ENCODE results near the gene ASZ1.

ASZ1 gene

DNA sequence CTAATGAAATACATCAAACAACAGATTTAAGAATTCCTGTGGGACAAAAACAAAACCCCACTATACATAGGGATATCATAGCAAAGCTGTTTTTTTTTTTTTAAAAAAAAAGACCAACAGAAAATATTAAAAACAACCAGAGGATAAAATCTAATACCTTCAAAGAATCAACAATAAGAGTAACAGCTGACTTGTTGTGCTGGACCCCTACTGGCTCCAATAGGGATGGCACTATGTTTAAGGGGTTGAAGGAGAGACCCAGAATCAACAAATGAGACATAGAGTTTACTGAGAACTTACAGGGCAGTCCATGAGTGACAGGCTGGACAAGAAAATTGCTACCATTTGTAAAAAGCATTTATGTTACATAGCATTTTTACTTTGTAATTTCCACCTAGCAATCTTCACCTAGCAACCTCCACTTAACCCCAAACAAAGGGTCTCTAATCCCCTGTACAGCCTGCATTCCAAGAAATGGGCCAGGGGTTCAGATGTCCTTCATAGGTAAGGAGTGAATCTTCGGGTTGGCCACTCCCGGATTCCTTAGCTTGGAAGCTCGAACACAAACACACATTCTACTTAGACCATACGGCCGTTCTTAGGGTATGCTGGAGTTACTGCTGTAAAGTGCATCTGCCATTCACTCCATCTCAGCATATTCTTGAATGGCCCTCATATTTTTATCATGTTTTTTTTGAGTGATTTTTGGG lies 25.8 kb downstream of the ASZ1 start:
- DNase-seq = peak; percentile 13

GRCh38 chr7:117399820-117400422 lies 27.4 kb downstream of the ASZ1 start:
- DNase-seq = no peak

GRCh38 chr7:117395743-117396142 lies 31.6 kb downstream of the ASZ1 start:
- DNase-seq = no peak

DNA sequence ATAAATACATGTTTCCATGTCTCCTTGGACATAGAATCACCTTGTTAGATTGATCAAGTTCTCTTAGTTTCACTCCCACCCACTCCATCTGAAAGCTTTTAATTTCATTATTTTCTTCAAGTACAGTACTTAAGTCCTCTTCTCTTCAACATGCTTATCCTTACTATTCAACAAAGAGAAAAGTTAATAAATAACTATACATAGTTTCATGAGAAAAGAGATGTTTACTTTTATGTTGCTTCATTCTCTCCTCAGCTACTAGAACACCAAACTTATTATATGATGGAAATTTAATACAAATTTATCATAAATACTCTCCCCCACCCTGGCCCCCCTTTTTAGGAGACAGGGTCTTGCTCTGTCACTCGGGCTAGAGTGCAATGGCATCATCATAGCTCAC lies 33.5 kb downstream of the ASZ1 start:
- DNase-seq = no peak

- no peak for DNase-seq
These were observed 37.4 kb downstream of the ASZ1 start for GRCh38 chr7:117389871-117390270.

DNA sequence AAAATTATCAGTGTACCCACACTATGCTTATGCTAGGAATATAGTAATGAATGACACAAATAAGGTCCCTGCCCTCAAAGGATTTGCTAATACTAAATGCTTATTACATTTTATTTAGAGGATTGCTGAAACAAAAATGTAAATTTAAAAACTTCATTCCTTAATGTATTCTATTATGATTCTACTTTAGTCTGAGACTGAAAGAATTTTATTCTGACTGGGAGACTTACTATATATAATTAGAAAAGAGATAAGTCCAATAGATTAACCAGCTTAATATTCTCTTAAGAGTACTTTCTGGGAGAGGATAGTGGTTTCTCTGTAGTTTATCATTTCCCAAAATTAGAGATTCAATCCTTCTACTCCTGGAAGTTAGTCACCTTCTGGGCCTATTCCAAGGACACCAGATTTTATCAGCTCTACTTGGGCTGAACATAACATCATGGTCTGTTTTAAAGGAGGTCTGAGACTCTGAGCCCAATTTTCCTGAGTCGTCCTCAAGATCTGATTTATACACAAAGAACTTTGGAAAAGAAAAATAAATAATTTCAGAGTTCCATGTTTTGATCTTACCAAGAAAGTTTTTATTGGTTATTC lies 41.1 kb downstream of the ASZ1 start:
- DNase-seq = peak; percentile 14

- peak; percentile 40 for DNase-seq
These were observed 41.8 kb downstream of the ASZ1 start for GRCh38 chr7:117385363-117386109.

DNA sequence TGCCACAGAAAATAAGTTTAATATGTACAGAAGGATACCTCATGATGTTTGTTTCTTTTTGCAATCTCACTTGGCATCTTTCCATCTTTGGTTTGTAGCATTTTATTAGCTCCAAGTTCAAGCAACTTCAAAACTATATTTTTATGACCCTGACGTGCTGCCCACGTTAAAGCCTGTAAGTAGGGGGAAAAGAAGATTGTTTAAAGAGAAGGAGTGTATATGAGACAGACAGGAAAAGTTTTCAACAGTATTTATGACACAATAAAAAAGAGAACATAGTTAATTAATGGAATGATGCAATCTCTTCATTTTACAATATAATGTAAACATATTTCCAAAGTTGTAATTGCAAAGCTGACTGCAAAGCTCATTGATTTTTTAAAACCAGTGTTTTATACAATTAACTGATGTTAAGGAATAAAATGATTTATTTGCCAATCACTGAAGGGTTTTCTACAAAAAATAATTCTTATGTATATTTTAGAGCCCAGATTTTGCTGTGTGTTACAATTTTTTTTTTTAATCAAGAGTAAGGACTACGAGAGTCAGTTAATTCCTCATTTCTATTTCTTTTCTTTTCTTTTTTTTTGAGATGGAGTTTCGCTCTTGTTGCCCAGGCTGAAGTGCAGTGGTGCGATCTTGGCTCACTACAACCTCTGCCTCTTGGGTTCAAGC lies 42.5 kb downstream of the ASZ1 start:
- no peak for DNase-seq

DNA sequence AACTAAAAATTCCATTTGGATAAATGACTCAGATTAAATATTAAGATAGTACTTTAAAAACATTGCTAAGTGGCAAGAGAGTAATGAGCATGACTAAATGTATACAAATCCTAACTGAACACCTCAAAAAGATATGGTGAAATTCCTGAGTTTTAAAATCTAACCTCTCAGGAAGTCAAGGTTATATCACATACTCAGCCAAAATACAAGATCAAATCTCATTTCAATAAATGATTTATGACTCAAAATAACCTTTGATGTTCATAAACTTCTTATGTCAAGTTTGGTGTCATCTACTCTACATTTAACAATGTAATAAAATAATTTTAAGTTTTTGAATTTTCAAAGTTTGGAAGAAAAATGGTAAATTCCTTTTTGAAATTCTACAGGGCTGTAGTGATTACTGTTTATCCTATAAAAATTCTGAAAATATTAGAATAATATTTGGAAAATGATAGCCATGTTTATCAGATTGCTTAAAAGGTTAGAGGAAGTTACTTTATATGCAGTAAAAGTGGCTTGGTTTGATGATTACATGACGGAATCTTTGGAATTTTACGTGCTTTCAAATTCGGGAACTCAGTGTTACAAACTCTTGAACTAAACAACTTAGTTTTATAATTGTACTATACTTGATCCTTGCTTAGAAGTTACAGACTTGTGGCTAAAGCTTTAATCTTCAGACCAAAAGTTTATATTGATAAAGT lies 43.7 kb downstream of the ASZ1 start:
- no peak for DNase-seq

- DNase-seq = no peak
These were observed 44.2 kb downstream of the ASZ1 start for GRCh38 chr7:117383046-117383445.

- peak; percentile 14 for DNase-seq
These were observed 45.9 kb downstream of the ASZ1 start for GRCh38 chr7:117381362-117381761.

- peak; percentile 11 for DNase-seq
These were observed 51.9 kb downstream of the ASZ1 start for GRCh38 chr7:117375380-117375779.

- no peak for DNase-seq
These were observed 55.2 kb downstream of the ASZ1 start for GRCh38 chr7:117372073-117372472.

DNA sequence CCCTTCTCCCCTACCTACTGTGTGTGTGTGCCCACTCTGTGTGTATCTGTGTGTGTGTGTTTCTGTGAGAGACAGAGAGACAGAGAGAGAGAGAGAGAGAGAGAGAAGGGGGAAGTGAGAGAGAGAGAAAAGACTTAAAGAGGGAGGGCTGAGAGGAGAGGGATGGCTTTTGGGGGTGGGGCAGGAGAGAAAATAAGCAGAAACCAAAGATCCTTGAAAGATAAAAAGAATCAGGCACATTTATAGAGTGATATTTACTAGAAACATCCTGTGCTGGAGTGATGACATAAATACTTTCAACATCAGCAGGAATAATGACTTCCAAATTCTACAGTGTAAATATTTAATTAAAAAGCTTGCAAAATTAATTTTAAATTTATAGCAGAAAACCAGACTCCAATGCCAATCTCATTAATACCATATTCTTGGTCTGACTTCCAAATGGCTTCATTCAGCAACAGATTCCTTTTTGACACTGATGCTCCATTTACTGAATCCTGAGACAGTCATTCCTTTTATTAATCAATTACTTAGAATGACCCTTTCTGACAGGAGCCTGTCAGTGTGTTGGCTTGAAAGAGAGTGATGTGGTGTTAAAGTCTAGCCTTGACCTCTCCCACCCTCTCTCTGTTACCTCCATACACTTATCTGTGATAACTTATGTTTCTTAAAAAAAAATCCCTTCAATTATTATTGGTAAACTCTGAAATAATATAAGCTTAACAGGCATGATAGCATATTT lies 62.8 kb downstream of the ASZ1 start:
- DNase-seq = no peak

DNA sequence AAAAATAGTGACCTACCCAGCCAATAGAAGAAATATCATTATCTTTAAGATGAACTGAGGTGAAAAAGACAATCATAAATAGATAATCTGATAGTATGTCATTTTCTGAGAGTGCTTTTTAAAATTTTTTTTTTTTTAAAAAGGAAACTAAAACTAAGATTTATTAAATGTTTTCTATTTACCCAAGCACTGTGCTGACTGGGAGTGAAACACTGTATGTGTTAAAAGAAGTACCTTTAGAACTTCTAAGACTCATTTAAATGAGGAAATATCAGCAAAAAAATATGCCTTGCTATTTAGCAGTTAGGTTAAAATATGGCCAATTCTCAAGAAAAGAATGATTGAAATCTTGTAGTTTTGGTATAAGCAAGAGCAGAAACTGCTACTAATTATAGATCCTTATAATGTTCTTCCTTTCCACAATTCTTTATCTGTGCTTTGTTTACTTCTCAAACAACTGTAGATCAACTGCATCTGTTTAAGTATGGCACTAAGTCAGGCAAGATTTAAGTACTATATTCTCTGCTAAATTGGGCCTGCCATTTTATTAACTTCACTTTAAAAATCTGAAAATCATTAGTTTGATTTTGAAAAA lies 64.9 kb downstream of the ASZ1 start:
- no peak for DNase-seq

- no peak for DNase-seq
These were observed 77.3 kb downstream of the ASZ1 start for GRCh38 chr7:117350027-117350426.

DNA sequence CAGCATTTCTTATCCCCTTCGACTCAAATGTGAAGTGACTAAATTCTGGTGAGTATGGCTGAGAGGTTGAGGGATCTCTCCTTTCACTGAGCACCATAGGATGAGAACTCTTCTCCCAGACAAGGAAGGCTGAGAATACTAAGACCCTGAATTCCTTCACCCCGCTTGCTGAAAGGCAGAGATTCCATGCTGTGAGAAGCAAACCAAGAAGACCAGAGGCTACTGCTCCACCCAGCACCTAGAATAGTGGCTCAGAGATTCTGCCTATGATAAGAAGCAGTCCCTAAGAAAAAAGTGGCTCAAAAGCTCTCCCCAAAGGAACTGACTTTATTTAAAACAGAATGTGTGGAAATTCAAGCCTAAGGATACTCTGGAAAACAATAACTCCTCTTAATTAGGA lies 77.7 kb downstream of the ASZ1 start:
- no peak for DNase-seq

DNA sequence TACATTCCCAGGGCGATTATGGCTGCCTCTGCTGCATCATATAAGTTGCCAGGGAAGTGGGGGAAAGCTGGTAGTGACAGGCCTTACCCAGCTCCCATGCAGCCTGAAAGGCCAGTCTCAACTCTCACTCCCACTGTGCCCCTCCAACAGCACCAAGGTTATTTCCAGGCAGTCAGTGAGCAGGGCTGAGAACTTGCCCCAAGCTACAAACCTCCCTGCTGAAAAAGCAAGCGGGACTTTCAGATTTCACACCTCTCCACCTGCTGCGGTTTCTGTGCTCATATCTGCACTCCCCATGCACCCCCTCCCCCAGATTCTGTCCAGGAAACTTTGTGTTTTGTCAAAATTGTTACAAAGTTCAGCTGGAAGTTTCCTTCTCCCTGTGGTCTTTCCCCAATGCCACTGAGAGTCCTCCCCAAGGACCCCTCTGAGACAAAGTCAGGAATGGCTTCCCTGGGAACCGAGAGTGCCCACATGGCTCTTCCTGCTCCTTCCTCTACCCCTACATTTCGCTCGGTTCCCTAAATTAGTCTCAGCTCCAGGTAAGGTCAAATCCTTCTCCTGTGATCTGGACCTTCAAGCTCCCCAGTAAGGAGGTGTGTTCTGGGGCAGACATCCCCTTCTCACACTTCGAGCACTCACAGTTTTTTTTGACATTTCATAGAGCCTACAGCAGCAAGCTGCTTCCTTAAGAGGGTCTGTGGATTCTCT lies 79.2 kb downstream of the ASZ1 start:
- DNase-seq = no peak

- no peak for DNase-seq
These were observed 79.8 kb downstream of the ASZ1 start for GRCh38 chr7:117347480-117347879.

GRCh38 chr7:117346161-117346560 lies 81.1 kb downstream of the ASZ1 start:
- no peak for DNase-seq

Data from fibroblast of skin of scalp (primary cell).